Hepatocyte (in vitro differentiated cells): ENCODE results near the gene RIC1.

Experiments
- CTCF ChIP-seq: fragments of 200-600 bp; sonication (generic); IDR thresholded peaks from 2 replicates; pipeline ENCODE4 v1.5.1; 2016; ENCODE audit warnings: antibody characterized with exemption, mild to moderate bottlenecking; ENCODE audit not compliant: poor library complexity
- EZH2 ChIP-seq: fragments of 200-600 bp; sonication (generic); IDR thresholded peaks from 2 replicates; pipeline ENCODE4 v1.6.1; 2016; ENCODE audit warnings: antibody characterized with exemption, mild to moderate bottlenecking, borderline replicate concordance
- EZH2phosphoT487 ChIP-seq: fragments of 200-600 bp; sonication (generic); IDR thresholded peaks from one replicate; pipeline ENCODE4 v1.6.1; 2018; ENCODE audit warnings: antibody characterized with exemption, mild to moderate bottlenecking, low read depth, moderate library complexity; ENCODE audit not compliant: unreplicated experiment, severe bottlenecking

- TF ChIP-seq CTCF = no peak
- TF ChIP-seq EZH2 = no peak
- TF ChIP-seq EZH2phosphoT487 = no peak
These were observed 10.9 kb downstream of the RIC1 start for GRCh38 chr9:5639816-5640215.
